Central memory CD4-positive, alpha-beta T cell (primary cell): ENCODE measurements around the gene PARD6B.
"Not testable (repeated sequence)": the region's sequence is repeated elsewhere in the genome, so short reads cannot be mapped to it uniquely, and the experiment has no call there.

ENCODE experiments used
- DNase-seq: peaks from one replicate; pipeline ENCODE4 v3.0.0; 2022

The PARD6B gene

GRCh38 chr20:50776122-50776817 lies 44.9 kb downstream of the PARD6B start:
- no peak for DNase-seq

- DNase-seq: no peak
Observed at GRCh38 chr20:50777373-50777772, 46.0 kb downstream of the PARD6B start.

GRCh38 chr20:50778994-50779393 lies 47.6 kb downstream of the PARD6B start:
- DNase-seq: not testable (repeated sequence)

GRCh38 chr20:50783390-50783789 lies 52.0 kb downstream of the PARD6B start:
- no peak for DNase-seq

GRCh38 chr20:50783903-50784302 lies 52.5 kb downstream of the PARD6B start:
- no peak for DNase-seq

- no peak for DNase-seq
Observed at GRCh38 chr20:50784464-50784863, 53.1 kb downstream of the PARD6B start.

GRCh38 chr20:50786703-50787102 lies 55.3 kb downstream of the PARD6B start:
- no peak for DNase-seq

GRCh38 chr20:50787181-50787580 lies 55.8 kb downstream of the PARD6B start:
- DNase-seq: no peak

- no peak for DNase-seq
Observed at GRCh38 chr20:50788045-50788991, 56.9 kb downstream of the PARD6B start.

- no peak for DNase-seq
Observed at GRCh38 chr20:50789968-50790650, 58.7 kb downstream of the PARD6B start.

- DNase-seq: peak; percentile 58
Observed at GRCh38 chr20:50790651-50791277, 59.4 kb downstream of the PARD6B start.

- DNase-seq: no peak
Observed at GRCh38 chr20:50792708-50793574, 61.6 kb downstream of the PARD6B start.

GRCh38 chr20:50793575-50794016 lies 62.2 kb downstream of the PARD6B start:
- DNase-seq: peak; percentile 26

GRCh38 chr20:50794181-50794845 lies 62.9 kb downstream of the PARD6B start:
- DNase-seq: no peak

GRCh38 chr20:50794846-50795634 lies 63.7 kb downstream of the PARD6B start, which contains the start of gene BCAS4:
TSS of gene BCAS4 (plus strand) at chr20:50795061. CDS start at chr20:50795084, 23 bp downstream.
- peak; percentile 84 for DNase-seq

GRCh38 chr20:50797142-50797541 lies 65.8 kb downstream of the PARD6B start:
- DNase-seq: no peak

GRCh38 chr20:50798650-50799049 lies 67.3 kb downstream of the PARD6B start:
- DNase-seq: no peak

- no peak for DNase-seq
Observed at GRCh38 chr20:50799176-50799889, 68.0 kb downstream of the PARD6B start.

GRCh38 chr20:50799890-50800550 lies 68.6 kb downstream of the PARD6B start:
- no peak for DNase-seq
